LNCaP clone FGC (cell line): ENCODE data around the gene MACROD2.

Experiments
- DNase-seq: peaks from one replicate; pipeline ENCODE4 v3.0.0-alpha.2; 2011; ENCODE audit warnings: low read depth
- H3K4me3 ChIP-seq: 2 replicates; pipeline ENCODE4 v1.5.1; 2011; ENCODE audit warnings: mild to moderate bottlenecking, low read depth, low read length, control low read depth
- CTCF ChIP-seq: IDR thresholded peaks from 2 replicates; pipeline ENCODE4 v1.5.1; 2012; ENCODE audit warnings: mild to moderate bottlenecking; ENCODE audit not compliant: control insufficient read depth, insufficient read depth; ENCODE audit errors: extremely low read depth

Gene MACROD2

GRCh38 chr20:15240801-15241200, 1245.5 kb downstream of the MACROD2 start:
- DNase-seq, result no peak
- no peak for TF ChIP-seq CTCF
- no peak overlapping the region for H3K4me3 ChIP-seq

- DNase-seq, result no peak
- no peak for TF ChIP-seq CTCF
- H3K4me3 ChIP-seq, result no peak overlapping the region
Observed at GRCh38 chr20:15241681-15242080, 1246.4 kb downstream of the MACROD2 start.

GRCh38 chr20:15242773-15243172, 1247.5 kb downstream of the MACROD2 start:
- no peak overlapping the region for H3K4me3 ChIP-seq
- no peak for DNase-seq
- TF ChIP-seq CTCF, result no peak

GRCh38 chr20:15245896-15246295, 1250.6 kb downstream of the MACROD2 start:
- DNase-seq, result no peak
- no peak for TF ChIP-seq CTCF

GRCh38 chr20:15248618-15249395, 1253.5 kb downstream of the MACROD2 start:
- no peak for TF ChIP-seq CTCF
- no peak overlapping the region for H3K4me3 ChIP-seq
- DNase-seq, result no peak

More at GRCh38 chr20:15245896-15246295, 1250.6 kb downstream of the MACROD2 start:
- H3K4me3 ChIP-seq, result no peak overlapping the region

GRCh38 chr20:15251171-15251570, 1255.9 kb downstream of the MACROD2 start:
- DNase-seq, result no peak
- no peak for TF ChIP-seq CTCF
- no peak overlapping the region for H3K4me3 ChIP-seq

GRCh38 chr20:15252304-15252703, 1257.0 kb downstream of the MACROD2 start:
- no peak for TF ChIP-seq CTCF
- DNase-seq, result no peak
- H3K4me3 ChIP-seq, result no peak overlapping the region
